GM19043 (cell line): ENCODE measurements around the gene ZNF284.
"Not testable (repeated sequence)": the region's sequence is repeated elsewhere in the genome, so short reads cannot be mapped to it uniquely, and the experiment has no call there.

ENCODE experiments used
- ATAC-seq: cut with Tn5 transposase; IDR thresholded peaks from one replicate; pipeline ENCODE4 v1.9.1; 2021; ENCODE audit warnings: low read depth; ENCODE audit not compliant: unreplicated experiment

The ZNF284 gene

DNA sequence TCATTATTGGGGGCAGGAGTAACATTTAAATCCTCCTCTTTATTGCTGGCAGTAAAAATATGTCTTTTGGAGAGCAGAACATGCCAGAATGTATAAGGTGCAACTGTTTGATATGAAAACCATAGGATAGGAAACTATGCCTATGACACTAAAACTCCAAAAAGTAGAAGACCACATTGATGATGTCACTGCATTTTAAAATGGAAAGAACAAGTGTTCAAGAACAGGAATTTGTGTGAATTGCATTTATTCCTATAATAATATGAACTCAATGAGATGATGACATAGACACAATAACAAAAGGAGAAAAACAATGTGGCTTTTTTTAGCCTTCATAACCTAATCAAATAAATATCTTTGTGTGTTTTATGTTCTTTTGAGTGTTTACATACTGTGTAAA lies 37.5 kb downstream of the ZNF284 start:
- no peak for ATAC-seq

DNA sequence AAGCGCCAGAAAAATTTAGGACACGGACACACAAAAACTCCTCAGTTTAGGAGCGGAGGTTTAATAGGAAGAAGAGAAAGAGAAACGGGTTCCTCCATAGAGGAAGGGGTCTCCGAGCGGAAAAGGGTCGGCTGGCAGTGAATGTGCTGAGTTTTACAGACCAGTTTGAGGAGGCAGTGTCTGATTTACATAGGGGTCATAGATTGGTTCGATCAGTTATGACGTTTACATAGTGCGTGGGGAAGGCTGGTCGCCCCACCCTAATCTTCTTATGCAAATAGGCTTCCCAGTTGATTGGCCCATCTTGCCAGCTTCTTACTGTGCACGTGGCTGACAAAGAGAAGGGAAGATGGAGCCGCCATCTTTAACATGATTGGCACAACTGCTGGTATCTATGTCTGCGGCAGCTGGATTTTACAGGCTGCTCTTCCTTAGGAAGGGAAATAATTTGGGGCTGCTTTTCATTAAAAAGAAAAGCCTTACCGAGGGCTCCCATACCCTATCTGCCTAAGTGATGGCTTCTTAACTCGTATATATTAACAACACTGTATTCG lies 40.0 kb downstream of the ZNF284 start:
- no peak for ATAC-seq

DNA sequence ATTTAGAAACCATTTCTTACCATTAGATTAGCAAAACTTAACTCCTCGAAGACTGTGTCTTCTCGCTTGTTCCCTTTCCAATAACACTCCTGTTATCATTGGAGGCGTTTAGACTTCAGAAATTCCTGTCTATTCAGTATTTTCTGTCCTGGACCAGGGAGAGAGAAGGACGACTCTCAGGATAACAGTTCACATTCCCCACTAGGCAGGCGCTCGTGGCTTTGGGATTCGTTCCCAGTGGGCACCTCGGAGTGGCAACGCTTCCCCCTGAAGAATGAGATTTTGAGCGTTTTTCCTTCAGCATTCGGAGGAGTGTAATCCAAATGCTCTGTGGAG lies 40.8 kb downstream of the ZNF284 start:
- ATAC-seq: no peak

DNA sequence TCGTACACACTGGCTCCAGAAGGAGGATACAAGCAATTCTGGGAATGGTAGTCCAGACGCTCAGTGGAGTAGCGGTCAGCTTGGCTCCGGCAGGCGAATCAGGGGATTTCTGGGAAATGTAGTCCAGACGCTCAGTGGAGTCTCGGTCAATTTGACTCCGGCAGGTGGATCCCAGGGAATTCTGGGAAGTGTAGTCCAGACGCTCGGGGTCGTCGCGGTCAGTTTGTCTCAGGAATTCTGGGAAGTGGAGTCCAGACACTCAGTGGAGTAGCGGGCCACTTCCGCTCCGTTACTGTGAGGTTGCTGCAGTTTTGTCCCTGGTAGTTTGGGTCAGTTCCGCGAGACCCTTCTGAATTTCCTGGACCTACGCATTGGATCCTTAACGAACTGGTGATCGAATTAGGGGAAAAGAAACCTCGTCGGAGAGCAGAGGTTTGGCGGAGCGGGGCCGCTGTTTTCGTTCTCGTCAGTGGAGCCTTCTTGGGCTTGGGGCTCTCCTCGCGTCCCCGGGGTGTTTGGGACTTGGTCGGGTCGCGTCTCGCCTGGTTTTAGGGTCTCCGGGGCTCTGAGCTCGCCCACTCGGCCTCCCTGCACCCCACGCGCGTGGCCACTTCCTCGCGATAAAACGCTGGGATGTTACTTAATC lies 41.3 kb downstream of the ZNF284 start, which contains the start of gene ZNF225:
TSS of gene ZNF225 (plus strand) at position 262 of the 646 bp plus-strand sequence. CDS start 2,429 bp downstream, outside the sequence.
- ATAC-seq: peak; percentile 89

DNA sequence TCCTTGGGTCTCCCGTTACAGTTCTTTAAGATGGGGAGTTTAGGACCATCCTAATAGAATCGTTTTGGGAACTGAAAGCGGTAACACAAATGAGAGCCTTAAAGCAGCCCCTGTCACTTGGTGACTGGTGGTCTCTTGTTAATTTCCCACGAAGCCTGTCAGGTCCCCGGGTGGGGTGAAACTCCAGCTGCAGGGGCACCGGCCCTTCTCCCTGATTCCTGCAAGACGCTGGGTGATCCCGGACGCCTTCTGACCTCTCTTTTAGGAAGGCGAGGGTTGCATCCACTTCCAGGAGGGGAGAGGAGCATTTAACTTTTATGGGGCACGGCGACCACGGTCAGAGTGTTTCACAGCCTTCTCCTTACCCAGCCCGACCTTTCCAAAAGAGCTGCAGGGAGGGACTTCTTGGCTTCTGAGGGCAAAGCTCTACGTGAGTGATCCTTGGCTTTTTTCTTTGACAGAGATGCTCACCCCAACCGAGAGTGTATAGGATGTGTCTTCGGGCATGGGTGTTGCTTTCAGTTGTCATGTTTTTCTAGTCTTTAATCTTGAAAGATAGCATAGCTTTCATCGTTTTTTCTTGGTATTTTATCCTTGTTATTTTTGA lies 41.9 kb downstream of the ZNF284 start:
- no peak for ATAC-seq

DNA sequence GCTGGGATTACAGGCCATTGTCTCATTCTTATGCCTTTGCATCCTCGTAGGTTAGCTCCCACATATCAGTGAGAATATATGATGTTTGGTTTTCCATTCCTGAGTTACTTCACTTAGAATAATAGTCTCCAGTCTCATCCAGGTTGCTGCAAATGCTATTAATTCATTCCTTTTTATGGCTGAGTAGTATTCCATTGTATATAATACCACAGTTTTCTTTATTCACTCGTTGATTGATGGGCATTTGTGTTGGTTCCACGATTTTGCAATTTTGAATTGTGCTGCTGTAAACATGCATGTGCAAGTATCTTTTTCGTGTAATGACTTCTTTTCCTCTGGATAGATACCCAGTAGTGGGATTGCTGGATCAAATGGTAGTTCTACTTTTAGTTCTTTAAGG lies 49.2 kb downstream of the ZNF284 start:
- not testable (repeated sequence) for ATAC-seq

DNA sequence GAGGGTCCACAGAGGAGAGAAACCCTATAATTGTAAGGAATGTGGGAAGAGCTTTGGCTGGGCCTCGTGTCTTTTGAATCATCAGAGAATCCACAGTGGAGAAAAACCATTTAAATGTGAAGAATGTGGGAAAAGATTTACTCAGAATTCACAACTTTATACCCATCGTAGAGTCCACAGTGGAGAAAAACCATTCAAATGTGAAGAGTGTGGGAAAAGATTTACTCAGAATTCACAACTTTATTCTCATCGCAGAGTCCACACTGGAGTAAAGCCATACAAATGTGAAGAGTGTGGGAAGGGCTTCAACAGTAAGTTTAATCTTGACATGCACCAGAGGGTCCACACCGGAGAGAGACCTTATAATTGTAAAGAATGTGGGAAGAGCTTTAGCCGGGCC lies 60.0 kb downstream of the ZNF284 start:
- ATAC-seq: no peak
